ENCODE results near the gene MDM4. TPM values are rescaled to one million over a fixed set of nuclear protein-coding genes. Genes with fewer than 3 reads are reported as not detected.
A peak's percentile ranks its signal among the peaks of the same experiment; 100 is the strongest.

MDM4 gene
- total RNA-seq, 2 experiments from 2014 or later, result 89.1 to 94.6 TPM

DNA sequence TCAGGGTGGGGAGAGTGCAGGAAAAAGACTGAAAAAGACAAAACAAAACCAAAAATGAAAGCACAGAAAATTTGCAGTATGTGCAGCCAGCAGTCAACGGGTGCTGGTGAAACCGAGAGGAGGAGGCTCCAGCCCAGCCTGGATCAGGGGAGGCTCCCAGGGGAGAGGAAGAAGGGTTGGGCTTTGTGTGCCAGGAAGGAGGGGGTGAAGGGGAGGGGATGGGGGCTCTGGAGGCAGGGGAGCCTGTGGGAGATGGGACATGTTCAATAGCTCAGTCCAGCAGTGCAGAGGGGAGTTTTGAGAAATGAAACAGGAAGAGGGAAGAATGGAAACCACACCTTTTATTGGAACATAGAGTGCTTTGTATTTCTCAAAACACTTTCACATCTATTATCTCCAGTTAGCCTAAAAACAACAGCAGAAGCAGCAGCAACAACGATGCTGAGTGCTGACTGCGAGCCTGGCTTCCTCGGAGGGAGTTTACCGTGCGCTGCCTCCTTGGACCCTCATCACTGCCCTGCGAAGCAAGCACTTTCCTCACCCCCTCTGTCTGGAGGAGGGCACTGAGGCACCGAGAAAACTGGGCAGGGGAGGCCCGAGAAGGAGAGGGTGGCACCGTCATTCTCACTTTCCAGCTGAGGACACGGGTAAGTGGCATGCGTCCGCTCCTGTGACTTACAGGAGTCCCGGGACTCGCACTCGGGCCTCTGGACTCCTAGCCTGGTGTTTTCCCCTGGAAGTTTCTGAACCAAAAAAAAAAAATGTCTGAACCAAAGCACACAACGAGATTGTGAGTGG, 62.9 kb downstream of the MDM4 start:
- Mint-ChIP-seq H3K27me3 (no peaks in the 10 kb centered on the region), H3K36me3 (ENCODE audit: low read depth) (no peaks in the 10 kb centered on the region), H3K4me1 (peaks cover 20% of the 10 kb centered on the region), H3K9me3 (ENCODE audit: low read depth) (no peaks in the 10 kb centered on the region), H3K27ac (peak overlapping the region; percentile 72), H3K4me3 (peak overlapping the region; percentile 31)
- POLR2A ChIA-PET, result interaction anchor here (1.1 kb wide), 1 partner anchor 189 kb away, joined by 4 read pairs; no protein-coding TSS in a partner anchor
- DNase-seq (peak; percentile 67), ATAC-seq (peak; percentile 91)
- CTCF ChIA-PET, result interaction anchor here (0.6 to 3.5 kb wide), 8 partner anchors 11 to 228 kb away, joined by 3 to 16 read pairs (median 4); no protein-coding TSS in a partner anchor
- intact Hi-C loops (cut with DNase I, micrococcal nuclease), result no loop called here

DNA sequence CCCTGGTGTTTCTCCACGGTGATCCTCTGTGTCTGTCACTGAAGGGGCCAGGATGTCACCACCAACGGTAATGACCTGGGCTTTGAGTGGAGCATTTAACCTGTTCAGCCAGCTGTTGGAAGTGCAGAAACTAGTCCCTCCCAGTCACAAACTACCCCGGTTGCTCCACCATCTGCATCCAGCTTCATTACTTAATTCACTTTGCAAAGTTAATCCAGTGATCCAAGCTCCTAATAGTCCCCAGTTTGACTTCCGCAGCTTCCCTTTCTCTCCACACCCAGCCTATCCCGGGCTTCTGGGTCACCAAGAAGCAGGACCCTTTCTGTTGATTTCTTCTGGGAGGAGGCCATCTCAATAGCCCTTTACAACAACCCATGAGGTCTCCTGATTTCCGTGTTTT, 63.5 kb downstream of the MDM4 start:
- CTCF ChIA-PET, result interaction anchor here (0.6 to 3.5 kb wide), 9 partner anchors 12 to 227 kb away, joined by 3 to 16 read pairs (median 4); no protein-coding TSS in a partner anchor
- POLR2A ChIA-PET, result interaction anchor here (1.1 kb wide), 1 partner anchor 188 kb away, joined by 4 read pairs; no protein-coding TSS in a partner anchor
- intact Hi-C loops (cut with DNase I, micrococcal nuclease), result no loop called here
- DNase-seq (no peak), ATAC-seq (no peak)
- Mint-ChIP-seq H3K9me3 (ENCODE audit: low read depth) (no peaks in the 10 kb centered on the region), H3K27ac (peak overlapping the region; percentile 72), H3K4me3 (peak overlapping the region; percentile 31), H3K4me1 (peaks cover 20% of the 10 kb centered on the region), H3K27me3 (no peaks in the 10 kb centered on the region), H3K36me3 (ENCODE audit: low read depth) (no peaks in the 10 kb centered on the region)

DNA sequence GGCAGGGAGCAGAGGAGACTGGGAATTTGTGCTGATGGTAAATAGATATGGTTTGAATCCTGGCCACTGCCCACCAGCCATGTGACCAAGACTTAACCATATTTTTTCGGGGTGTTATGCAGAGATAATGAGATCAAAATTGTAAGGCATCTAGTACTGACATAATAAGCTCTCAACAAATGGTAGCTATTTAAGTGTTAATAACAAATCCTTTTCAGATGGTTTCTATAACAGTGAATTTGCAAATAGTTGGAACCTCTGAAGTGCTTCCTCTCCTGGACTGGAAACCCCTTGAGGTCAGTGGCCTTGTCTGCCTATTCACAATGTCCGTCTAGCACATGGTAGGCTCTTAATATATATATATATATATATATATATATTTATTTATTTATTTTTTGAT, 64.7 kb downstream of the MDM4 start:
- Mint-ChIP-seq H3K36me3 (ENCODE audit: low read depth) (no peaks in the 10 kb centered on the region), H3K9me3 (ENCODE audit: low read depth) (no peaks in the 10 kb centered on the region), H3K27ac (no peak overlapping the region), H3K4me3 (no peak overlapping the region), H3K27me3 (no peaks in the 10 kb centered on the region), H3K4me1 (peaks cover 24% of the 10 kb centered on the region)
- ChIA-PET POLR2A (no interaction called here), CTCF (interaction anchor here (0.7 to 1.9 kb wide), 3 partner anchors 15 to 226 kb away, joined by 3 to 8 read pairs (median 7); no protein-coding TSS in a partner anchor)
- DNase-seq, result no peak
- intact Hi-C loops (cut with DNase I, micrococcal nuclease), result no loop called here
- no peak for ATAC-seq

DNA sequence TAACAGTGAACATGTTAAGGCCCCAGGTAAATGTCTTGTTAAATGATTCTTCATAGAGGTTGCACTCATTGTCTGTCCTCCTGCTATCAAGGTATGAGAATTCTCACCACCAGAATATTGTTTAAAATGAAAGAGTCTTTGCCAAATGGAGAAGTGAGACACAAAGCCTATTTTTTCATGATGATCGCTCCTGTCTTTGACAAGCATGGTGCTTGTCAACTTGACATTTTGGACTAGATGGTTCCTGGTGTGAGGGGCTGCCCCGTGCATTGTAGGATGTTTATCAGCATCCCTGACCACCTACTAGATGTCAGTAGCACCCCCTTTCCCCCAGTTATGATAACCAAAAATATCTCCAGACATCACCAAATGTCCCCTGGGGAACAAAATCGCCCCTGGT, 65.6 kb downstream of the MDM4 start:
- ATAC-seq (no peak), DNase-seq (no peak)
- no peaks in the 10 kb centered on the region for H3K36me3 Mint-ChIP-seq (ENCODE audit: low read depth)
- H3K9me3 Mint-ChIP-seq (ENCODE audit: low read depth), result no peaks in the 10 kb centered on the region
- CTCF ChIA-PET, result interaction anchor here (1.2 to 1.9 kb wide), 2 partner anchors 16 to 225 kb away, joined by 7 to 8 read pairs; no protein-coding TSS in a partner anchor
- intact Hi-C loops (cut with DNase I, micrococcal nuclease), result no loop called here
- H3K27ac Mint-ChIP-seq, result no peak overlapping the region
- no peak overlapping the region for H3K4me3 Mint-ChIP-seq
- peaks cover 24% of the 10 kb centered on the region for H3K4me1 Mint-ChIP-seq
- no peaks in the 10 kb centered on the region for H3K27me3 Mint-ChIP-seq
- POLR2A ChIA-PET, result no interaction called here

DNA sequence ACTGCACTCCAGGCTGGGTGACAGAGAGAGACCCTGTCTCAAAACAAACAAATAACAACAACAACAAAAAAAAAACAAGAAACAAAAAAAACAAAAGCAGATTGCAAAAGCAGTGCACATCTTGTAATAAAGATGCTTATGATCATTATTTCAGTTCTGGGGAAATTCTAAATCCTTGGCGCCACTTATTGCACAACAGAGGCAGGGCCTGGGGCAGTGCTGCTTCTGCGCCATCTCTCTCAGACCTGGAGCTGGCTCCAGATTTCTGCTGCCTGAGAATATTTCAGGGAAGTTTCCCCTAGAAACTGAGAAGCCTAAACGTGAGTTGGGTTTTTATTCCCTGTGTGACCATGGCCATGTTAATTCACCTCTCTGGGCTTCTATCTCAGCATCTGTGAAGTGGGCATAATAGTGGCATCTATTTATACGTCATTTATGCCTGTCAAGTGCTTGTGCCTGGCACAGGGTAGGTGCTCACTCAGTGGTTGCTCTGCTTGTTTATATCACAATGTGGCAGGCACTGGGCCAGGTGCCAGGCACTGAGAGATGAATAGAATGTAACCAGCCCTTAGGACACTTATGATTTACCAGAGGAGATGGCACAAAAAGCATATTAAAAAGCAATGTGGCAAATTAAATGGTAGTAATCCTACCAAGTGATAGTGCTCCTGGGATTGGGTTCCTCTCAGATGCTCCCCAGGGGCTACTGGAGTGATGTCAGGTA, 67.9 kb downstream of the MDM4 start:
- no peak overlapping the region for H3K27ac Mint-ChIP-seq
- H3K4me1 Mint-ChIP-seq, result peaks cover 16% of the 10 kb centered on the region
- CTCF ChIA-PET, result no interaction called here
- intact Hi-C loops (cut with DNase I, micrococcal nuclease), result no loop called here
- H3K27me3 Mint-ChIP-seq, result no peaks in the 10 kb centered on the region
- POLR2A ChIA-PET, result no interaction called here
- no peaks in the 10 kb centered on the region for H3K36me3 Mint-ChIP-seq (ENCODE audit: low read depth)
- H3K9me3 Mint-ChIP-seq (ENCODE audit: low read depth), result no peaks in the 10 kb centered on the region
- ATAC-seq (no peak), DNase-seq (no peak)
- no peak overlapping the region for H3K4me3 Mint-ChIP-seq

DNA sequence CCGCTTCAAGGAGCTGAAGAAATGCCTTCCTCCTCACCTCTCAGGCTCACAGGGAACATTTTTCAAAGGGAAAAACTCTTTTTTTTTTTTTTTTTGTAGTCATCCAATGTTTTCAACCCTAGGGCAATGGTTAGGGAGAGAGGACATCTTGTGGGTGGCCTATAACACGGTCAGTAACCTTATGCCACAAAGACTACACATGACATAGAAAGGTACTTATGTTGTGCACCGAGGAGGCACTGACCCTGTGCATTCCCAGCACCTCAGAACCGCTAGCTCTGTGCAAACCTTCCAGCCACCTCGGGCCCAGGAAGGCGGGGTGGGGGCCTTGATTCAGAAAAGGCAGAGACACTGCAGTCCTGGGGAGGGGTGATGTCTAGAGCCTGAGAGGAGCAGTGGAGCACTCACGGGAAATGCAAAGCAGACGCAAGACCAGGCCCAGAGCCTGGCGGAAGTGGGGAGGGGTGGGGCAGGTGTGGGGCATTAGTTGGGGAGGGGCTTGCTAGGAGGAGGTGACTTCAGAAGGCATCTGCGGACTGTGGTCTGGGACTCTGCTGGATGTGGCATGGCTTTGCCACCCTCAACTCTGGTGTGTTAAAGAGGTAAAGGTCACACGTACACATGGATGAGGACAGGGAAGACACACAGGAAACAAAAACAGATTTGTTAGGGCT, 68.6 kb downstream of the MDM4 start:
- ChIA-PET POLR2A (no interaction called here), CTCF (no interaction called here)
- no peaks in the 10 kb centered on the region for H3K27me3 Mint-ChIP-seq
- intact Hi-C loops (cut with DNase I, micrococcal nuclease), result no loop called here
- no peak overlapping the region for H3K27ac Mint-ChIP-seq
- peaks cover 8% of the 10 kb centered on the region for H3K4me1 Mint-ChIP-seq
- H3K9me3 Mint-ChIP-seq (ENCODE audit: low read depth), result no peaks in the 10 kb centered on the region
- no peak overlapping the region for H3K4me3 Mint-ChIP-seq
- DNase-seq (peak; percentile 27), ATAC-seq (peak; percentile 33)
- no peaks in the 10 kb centered on the region for H3K36me3 Mint-ChIP-seq (ENCODE audit: low read depth)

DNA sequence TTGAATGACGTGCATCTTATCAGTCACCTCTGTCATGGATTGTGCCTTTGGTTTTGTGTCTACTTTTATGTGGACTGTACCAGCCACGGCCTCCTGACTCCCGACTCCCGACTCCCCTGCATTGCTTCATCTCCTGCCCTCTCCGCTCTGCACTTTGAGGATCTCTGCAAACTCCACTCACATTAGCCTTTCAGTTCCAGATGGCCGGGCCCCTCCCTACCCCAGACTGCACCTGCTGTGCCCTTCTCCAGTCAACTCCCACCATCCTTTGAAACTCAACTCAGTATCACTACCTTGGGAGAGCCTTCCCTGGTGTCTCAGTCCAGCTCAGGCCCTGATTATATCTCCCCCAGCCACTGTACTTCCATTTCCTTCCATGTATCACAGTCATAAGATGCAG, 71.4 kb downstream of the MDM4 start:
- H3K4me1 Mint-ChIP-seq, result peaks cover 4% of the 10 kb centered on the region
- no peak for DNase-seq
- intact Hi-C loops (cut with DNase I, micrococcal nuclease), result no loop called here
- ATAC-seq, result no peak
- H3K36me3 Mint-ChIP-seq (ENCODE audit: low read depth), result no peaks in the 10 kb centered on the region
- ChIA-PET POLR2A (no interaction called here), CTCF (no interaction called here)
- H3K9me3 Mint-ChIP-seq (ENCODE audit: low read depth), result no peaks in the 10 kb centered on the region
- no peak overlapping the region for H3K27ac Mint-ChIP-seq
- no peaks in the 10 kb centered on the region for H3K27me3 Mint-ChIP-seq
- no peak overlapping the region for H3K4me3 Mint-ChIP-seq

DNA sequence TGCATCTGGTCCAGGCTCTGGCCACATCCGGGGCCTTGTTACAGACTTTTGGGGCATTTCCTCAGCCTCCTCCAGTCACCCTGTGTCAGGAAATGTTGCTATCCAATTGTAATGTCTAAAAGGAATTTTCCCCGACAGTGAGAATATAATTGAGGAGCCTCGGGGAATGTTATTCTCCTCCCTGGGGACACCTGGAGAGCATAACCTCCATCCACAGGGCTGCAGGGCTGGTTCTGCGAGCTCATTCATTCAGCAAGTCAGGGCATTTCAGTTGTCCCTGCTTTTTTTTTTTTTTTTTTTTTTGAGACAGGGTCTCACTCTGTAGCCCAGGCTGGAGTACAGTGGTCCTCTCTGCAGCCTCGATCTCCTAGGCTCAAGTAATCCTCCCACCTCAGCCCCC, 72.6 kb downstream of the MDM4 start:
- H3K9me3 Mint-ChIP-seq (ENCODE audit: low read depth), result no peaks in the 10 kb centered on the region
- POLR2A ChIA-PET, result no interaction called here
- CTCF ChIA-PET, result no interaction called here

DNA sequence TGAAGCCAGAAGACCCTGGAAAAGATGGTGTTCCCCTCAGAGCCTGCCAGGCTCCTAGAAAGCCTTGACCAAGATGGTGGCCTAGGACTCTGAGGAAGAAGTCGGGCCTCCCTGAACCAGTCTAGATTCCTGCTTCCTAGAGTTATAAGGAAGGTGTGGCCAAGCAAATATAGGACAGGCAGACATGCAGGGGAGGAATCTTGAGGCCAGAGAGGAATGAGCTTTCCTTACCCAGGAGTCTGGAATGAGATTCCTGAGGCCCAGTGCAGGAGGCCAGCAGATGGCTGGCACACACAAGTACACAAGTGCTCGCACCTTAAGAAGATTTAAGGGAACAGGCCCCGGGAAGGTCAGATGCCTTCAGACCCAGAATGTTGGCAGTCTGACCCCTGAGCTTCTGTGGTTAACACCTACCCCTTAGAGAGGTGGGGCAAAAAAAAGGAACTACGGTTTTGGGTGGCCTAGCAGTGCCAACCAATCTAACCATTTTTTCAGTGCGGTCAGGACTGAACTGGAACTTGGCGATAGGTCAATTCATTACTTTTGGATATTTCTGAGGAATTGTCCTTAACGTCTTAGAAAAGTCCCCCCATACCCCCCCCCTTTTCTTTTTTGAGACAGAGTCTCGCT, 73.3 kb downstream of the MDM4 start:
- Mint-ChIP-seq H3K9me3 (ENCODE audit: low read depth) (no peaks in the 10 kb centered on the region), H3K36me3 (ENCODE audit: low read depth) (no peaks in the 10 kb centered on the region), H3K4me1 (peaks cover 4% of the 10 kb centered on the region), H3K27me3 (no peaks in the 10 kb centered on the region), H3K4me3 (no peak overlapping the region), H3K27ac (no peak overlapping the region)
- no peak for DNase-seq
- POLR2A ChIA-PET, result no interaction called here
- CTCF ChIA-PET, result interaction anchor here (1.0 kb wide), 1 partner anchor 18 kb away, joined by 4 read pairs; no protein-coding TSS in a partner anchor
- intact Hi-C loops (cut with DNase I, micrococcal nuclease), result no loop called here
- no peak for ATAC-seq

More for the DNA sequence above, 72.6 kb downstream of the MDM4 start:
- ATAC-seq, result no peak
- H3K27me3 Mint-ChIP-seq, result no peaks in the 10 kb centered on the region
- no peaks in the 10 kb centered on the region for H3K36me3 Mint-ChIP-seq (ENCODE audit: low read depth)
- peaks cover 4% of the 10 kb centered on the region for H3K4me1 Mint-ChIP-seq
- intact Hi-C loops (cut with DNase I, micrococcal nuclease), result no loop called here
- no peak overlapping the region for H3K27ac Mint-ChIP-seq
- H3K4me3 Mint-ChIP-seq, result no peak overlapping the region
- no peak for DNase-seq

DNA sequence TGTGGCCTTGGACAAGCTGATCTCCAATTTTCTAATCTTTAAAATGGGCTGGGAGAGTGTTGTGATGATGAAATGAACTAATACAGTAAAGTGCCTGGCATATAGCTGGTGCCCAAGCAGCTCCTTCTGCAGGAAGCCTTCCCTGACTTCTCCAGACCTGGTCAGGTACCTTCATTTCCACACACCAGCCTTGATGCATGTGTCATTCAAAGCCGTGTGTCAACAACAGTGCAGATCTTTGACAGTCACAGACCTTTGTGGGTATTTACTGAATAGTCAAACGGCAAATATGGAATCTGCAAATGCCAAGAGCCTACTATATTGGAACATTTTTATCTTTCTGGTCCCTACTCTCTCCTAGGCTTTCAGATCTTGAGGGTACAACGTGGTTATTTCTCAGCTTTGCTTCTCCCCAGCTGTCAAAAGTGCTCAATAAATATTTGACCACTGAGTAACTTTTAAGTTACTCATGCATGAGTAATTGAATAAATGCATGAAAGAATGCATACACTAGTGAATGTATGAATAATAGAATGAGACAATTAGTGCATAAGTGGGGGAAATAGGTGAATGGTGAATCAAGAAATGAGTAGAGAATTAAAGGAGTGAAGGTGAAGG, 75.4 kb downstream of the MDM4 start:
- ChIA-PET CTCF (interaction anchor here (0.6 to 1.0 kb wide), 3 partner anchors 17 to 215 kb away, joined by 3 to 6 read pairs (median 3); no protein-coding TSS in a partner anchor), POLR2A (no interaction called here)
- no peak overlapping the region for H3K27ac Mint-ChIP-seq
- no peaks in the 10 kb centered on the region for H3K9me3 Mint-ChIP-seq (ENCODE audit: low read depth)
- no peaks in the 10 kb centered on the region for H3K27me3 Mint-ChIP-seq
- H3K4me1 Mint-ChIP-seq, result no peaks in the 10 kb centered on the region
- DNase-seq (no peak), ATAC-seq (no peak)
- H3K36me3 Mint-ChIP-seq (ENCODE audit: low read depth), result peaks cover 4% of the 10 kb centered on the region
- no peak overlapping the region for H3K4me3 Mint-ChIP-seq
- intact Hi-C loops (cut with DNase I, micrococcal nuclease), result no loop called here

Data from activated CD4-positive, alpha-beta T cell treated with anti-CD3 and anti-CD28 coated beads for 36 hours (primary cell).